ENCODE results near the gene SLC16A14.
A peak's percentile ranks its signal among the peaks of the same experiment; 100 is the strongest.

Gene SLC16A14

GRCh38 chr2:229997565-229997964, 71.2 kb downstream of the SLC16A14 start:
- no peak overlapping the region for H3K4me3 ChIP-seq (replicated peaks in 1 of 2; ENCODE audit: low read depth in 2 of 2, low read length in 2 of 2)
- no peak for DNase-seq (ENCODE audit: low read depth in 2 of 2)
- TF ChIP-seq CTCF (IDR thresholded peaks at IDR 0.05; ENCODE audit: low read depth, low read length), result no peak

- no peak for TF ChIP-seq CTCF (IDR thresholded peaks at IDR 0.05; ENCODE audit: low read depth, low read length)
- H3K4me3 ChIP-seq (replicated peaks in 1 of 2; ENCODE audit: low read depth in 2 of 2, low read length in 2 of 2), result no peak overlapping the region
- DNase-seq (ENCODE audit: low read depth in 2 of 2), result peak in 1 of 2 donors; percentile 44
Measured at GRCh38 chr2:229996320-229996719, 72.4 kb downstream of the SLC16A14 start.

GRCh38 chr2:229993236-229993635, 75.5 kb downstream of the SLC16A14 start:
- TF ChIP-seq CTCF (IDR thresholded peaks at IDR 0.05; ENCODE audit: low read depth, low read length), result no peak
- DNase-seq (ENCODE audit: low read depth in 2 of 2), result peak in 1 of 2 donors; percentile 32
- no peak overlapping the region for H3K4me3 ChIP-seq (replicated peaks in 1 of 2; ENCODE audit: low read depth in 2 of 2, low read length in 2 of 2)
